Right lobe of liver (tissue), 4 donors: Measurements from ENCODE around the gene TMEM218.

Experiments
- POLR2A ChIP-seq: fragments of 450-650 bp; IDR thresholded peaks from one replicate; pipeline ENCODE4 v1.6.1; 2017; ENCODE audit warnings: antibody characterized with exemption, mild to moderate bottlenecking
- TF ChIP-seq, protein P1 (sequence below), 4 donors: fragments of 200-600 bp in 3 of 4; fragments of 450-650 bp in 1 of 4; IDR thresholded peaks; one replicate each; pipeline versions ENCODE4 v1.5.1 to v1.8.0; 2016 to 2022; ENCODE audit warnings: antibody characterized with exemption in 4 of 4, mild to moderate bottlenecking in 2 of 4
- donor health status: DM: no; HTN: no; CAD: no.
- donor health status: DM: no; HTN: no; CAD: no.
- donor health status: DM: no; HTN: yes; CAD: no.

DNA sequence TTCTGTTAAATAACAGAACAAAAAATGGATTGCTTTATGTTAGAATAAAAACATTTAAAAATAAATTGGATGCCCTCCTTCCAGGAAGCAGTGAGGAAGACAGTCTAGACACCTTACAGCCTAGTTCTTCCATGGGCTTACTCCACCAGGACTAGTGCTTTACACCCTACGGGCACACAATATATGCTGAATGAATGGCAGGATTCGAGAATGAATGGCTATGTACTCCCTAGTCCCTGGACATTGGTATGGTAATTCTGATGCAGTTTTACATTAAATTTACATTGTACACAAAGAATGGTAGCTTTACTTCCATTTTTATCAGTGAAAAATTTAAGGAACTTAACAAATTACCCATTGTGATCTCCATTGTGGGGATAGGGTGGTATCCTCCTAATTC is 16.7 kb downstream of the TMEM218 start:
- TF ChIP-seq, protein P1, sequence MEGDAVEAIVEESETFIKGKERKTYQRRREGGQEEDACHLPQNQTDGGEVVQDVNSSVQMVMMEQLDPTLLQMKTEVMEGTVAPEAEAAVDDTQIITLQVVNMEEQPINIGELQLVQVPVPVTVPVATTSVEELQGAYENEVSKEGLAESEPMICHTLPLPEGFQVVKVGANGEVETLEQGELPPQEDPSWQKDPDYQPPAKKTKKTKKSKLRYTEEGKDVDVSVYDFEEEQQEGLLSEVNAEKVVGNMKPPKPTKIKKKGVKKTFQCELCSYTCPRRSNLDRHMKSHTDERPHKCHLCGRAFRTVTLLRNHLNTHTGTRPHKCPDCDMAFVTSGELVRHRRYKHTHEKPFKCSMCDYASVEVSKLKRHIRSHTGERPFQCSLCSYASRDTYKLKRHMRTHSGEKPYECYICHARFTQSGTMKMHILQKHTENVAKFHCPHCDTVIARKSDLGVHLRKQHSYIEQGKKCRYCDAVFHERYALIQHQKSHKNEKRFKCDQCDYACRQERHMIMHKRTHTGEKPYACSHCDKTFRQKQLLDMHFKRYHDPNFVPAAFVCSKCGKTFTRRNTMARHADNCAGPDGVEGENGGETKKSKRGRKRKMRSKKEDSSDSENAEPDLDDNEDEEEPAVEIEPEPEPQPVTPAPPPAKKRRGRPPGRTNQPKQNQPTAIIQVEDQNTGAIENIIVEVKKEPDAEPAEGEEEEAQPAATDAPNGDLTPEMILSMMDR (IDR thresholded peaks at IDR 0.05): no peak
- TF ChIP-seq POLR2A: no peak
